ENCODE data around the gene ZFAND4.

DNA sequence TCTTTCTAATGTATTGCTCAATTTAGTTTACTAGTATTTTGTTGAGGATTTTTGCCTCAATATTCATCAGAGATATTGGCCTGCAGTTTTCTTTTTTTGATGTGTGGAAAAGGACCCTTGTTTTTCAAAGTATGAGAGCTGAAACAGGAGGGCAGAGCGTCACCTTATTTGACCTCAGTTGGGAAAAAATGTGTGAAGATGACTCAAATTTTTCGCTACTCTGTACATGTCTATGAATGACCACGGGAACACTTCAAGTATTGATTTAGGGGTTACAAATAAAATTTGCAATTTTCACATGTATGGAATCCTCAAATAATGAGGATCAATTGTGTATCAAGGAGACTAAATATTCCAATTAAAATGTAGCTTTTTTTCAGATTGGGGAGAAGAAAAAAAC, 103.1 kb downstream of the ZFAND4 start:
- TF ChIP-seq CTCF (IDR thresholded peaks at IDR 0.05) (no peak), POLR2A (IDR thresholded peaks at IDR 0.05) (no peak), POLR2AphosphoS5 (IDR thresholded peaks at IDR 0.05; ENCODE audit: insufficient read depth in 1 of 2, low read depth in 1 of 2) (no peak)

Data from vagina (tissue), 2 donors.